GDM1 (cell line): ENCODE data around the gene CTNNA1.
"Not testable (repeated sequence)": the region's sequence is repeated elsewhere in the genome, so short reads cannot be mapped to it uniquely, and the experiment has no call there.

ENCODE experiments used
- DNase-seq: peaks from one replicate; lab custom pipeline; 2025; lab: John Stamatoyannopoulos, UW

CTNNA1 gene

DNA sequence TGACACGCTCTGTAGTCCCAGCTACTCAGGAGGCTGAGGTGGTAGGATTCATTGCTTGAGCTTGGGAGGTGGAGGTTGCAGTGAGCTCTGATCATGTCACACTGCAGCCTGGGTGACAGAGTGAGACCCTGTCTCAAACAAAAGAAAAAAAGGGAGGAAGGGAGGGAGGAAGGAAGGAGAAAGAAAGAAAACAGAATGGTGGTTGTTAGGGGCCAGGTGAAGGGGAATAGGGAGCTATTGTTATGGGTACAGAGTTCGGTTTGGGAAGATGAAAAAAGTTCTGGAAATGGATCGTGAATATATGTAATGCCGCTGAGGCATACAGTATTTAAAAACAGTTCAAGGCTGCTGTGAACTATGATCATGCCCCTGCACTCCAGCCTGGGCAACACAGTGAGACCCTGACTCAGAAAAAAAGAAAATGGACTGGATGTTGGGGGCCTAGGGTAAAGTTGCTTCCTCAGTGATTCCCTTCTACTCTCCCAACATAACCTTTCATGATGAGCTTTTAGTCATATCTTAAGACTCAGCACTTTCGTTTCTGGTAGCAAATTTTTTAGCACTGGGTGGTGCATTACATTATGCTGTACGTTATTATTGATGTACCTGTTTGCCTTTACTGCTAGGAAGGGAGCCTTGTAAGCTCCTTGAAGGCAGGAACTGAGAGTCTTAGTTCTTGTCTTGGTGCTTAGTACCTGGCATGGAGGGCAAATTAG, 4.0 kb downstream of the CTNNA1 start:
- no peak for DNase-seq

GRCh38 chr5:138760448-138761110, 7.4 kb downstream of the CTNNA1 start:
- DNase-seq, result no peak

GRCh38 chr5:138761115-138761514, 7.9 kb downstream of the CTNNA1 start:
- not testable (repeated sequence) for DNase-seq

- not testable (repeated sequence) for DNase-seq
These were observed 8.4 kb downstream of the CTNNA1 start for GRCh38 chr5:138761670-138762069.

DNA sequence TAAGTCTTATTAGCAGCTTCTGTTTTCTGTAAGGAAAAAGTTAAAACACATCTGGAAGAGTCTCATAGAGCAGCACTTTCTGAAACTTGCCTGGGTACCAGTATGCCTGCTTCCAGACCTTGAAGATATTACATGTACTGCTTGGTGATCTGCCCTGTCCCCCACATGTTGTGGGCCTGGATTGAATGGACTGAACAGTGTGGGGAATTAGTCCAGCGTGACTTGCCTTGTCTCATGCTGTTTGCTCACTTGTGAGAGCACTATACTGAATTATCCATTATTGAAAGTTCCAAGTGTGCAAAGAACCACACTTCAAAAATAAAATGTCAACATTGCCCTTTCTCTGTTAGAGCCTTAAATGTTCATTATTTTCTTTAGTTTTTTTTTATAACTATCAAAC, 8.9 kb downstream of the CTNNA1 start:
- no peak for DNase-seq

GRCh38 chr5:138763037-138763778, 10.0 kb downstream of the CTNNA1 start:
- DNase-seq, result no peak

- no peak for DNase-seq
These were observed 17.1 kb downstream of the CTNNA1 start for GRCh38 chr5:138770291-138770690.

DNA sequence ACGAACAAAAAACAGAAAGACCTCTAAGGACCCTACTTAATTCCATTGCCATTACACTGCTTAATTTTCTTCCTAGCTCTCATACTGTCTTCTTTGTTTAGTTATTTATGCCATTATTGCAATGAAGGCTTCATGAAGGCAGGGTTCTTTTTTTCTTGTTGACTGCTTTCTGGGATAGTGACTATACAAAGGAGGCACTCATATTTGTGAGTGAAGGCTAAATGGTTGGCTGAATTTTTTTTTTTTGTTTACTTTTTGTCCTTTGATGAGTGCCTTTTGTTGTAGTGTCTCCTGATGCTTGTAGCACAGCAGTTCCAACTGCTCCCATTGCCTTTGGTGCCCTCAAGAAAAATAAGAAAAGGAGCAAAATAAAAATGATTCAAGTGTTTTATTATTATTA, 17.8 kb downstream of the CTNNA1 start:
- DNase-seq, result no peak

GRCh38 chr5:138772986-138773594, 19.9 kb downstream of the CTNNA1 start:
- no peak for DNase-seq

DNA sequence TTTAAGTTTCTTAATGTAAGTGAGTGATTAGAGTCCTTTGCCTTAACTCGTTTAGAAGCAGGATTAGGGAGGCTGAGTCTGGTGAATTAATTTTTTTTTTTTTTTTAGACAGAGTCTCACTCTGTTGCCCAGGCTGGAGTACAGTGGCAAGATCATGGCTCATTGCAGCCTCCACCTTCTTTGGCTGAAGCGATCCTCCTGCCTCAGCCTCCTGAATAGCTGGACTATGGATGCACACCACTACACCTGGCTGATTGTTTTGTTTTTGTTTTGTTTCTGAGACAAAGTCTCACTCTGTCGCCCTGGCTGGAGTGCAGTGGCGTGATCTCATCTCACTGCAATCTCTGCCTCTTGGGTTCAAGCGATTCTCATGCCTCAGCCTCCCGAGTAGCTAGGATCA, 20.4 kb downstream of the CTNNA1 start:
- DNase-seq, result not testable (repeated sequence)

GRCh38 chr5:138775034-138775433, 21.8 kb downstream of the CTNNA1 start:
- no peak for DNase-seq

DNA sequence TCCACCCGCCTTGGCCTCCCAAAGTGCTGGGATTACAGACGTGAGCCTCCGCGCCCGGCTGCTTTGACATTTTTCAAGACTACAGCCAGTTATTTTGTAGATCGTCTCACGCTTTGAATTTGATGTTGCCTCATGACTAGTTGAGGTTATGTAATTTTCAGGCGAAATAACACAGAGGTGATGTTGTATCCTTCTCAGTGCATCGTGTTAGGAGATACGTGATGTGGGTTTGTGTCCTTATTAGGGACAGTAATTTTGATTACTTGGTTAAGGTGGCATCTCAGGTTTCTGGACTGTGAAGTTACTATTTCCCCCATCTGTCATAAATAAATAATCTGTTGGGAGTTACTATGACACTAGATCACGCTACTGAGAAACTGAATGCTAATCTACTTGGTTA, 25.0 kb downstream of the CTNNA1 start:
- DNase-seq, result no peak

DNA sequence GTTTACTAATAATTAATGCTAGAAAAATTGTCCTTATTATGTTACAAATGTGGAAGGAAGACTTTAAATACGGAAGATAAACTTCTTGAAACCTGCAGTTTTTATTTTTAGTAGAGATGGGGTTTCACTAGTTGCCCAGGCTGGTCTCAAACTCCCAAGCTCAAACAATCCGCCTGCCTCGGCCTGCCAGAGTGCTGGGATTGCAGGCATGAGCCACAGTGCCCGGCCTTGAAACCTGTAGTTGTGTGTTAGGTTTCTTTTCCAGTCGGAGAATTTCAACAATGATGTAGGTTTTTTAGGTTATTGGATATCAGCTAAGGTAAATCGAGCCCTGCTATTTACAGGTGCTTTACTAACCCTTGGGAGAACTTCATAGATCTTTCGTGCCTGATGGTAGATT, 30.8 kb downstream of the CTNNA1 start:
- DNase-seq, result no peak

DNA sequence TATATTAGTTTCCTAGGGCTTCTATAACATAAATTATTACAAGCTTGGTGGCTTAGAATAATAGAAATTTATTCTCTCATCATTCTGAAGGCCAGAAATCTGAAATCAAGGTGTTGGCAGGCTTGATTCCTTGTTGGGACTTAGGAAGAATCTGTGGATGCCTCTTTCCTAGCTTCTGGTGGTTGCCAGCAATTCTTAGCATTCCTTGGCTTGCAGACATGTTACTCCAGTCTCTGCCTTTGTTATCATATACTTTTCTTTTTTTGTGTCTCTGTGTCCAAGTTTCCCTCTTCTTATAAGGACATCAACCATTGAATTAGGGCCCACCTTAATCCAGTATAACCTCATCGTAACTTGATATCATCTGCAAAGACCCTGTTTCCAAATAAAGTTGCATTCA, 31.4 kb downstream of the CTNNA1 start:
- no peak for DNase-seq

DNA sequence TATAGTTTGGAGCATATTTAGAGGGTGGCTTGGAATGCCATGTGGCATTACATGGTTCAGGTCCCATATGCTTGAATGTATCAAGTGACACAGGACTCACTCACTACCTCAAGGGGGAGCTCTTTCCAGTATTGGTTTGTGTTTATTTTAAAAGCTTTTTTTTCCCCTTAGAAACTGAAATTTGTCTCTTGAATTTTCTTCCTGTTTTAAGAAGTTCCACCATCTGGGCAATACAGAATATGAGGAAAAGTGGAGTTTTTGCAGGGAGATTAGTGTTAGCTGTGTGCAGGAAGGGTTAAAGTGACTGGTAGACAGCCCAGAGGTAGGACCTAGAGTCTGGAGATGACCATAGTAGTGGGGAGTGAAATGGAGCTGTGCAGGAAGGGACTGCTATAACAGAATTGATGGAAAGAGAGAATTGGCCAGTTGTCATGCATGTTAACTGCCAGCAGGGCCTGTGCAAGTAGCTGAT, 36.6 kb downstream of the CTNNA1 start:
- peak; percentile 6 for DNase-seq

DNA sequence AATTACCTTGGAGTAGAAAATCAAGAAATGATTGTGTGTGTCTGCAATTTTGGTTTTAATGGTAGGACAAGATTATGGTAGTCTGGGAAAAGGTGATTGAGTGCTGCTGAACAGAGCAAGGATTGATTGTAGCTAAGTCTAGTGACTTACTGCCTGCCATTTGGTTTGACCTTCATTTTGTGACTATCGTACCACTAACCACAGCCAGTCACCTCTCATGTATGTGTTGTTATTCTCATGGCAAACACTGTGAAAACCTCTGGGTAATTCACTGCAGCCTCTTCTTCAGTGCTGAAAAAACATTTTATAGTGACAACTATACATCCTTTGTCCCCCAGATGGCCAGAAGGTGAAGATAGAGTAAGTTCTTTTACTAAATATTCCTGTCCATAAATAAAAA, 37.5 kb downstream of the CTNNA1 start:
- DNase-seq, result no peak

DNA sequence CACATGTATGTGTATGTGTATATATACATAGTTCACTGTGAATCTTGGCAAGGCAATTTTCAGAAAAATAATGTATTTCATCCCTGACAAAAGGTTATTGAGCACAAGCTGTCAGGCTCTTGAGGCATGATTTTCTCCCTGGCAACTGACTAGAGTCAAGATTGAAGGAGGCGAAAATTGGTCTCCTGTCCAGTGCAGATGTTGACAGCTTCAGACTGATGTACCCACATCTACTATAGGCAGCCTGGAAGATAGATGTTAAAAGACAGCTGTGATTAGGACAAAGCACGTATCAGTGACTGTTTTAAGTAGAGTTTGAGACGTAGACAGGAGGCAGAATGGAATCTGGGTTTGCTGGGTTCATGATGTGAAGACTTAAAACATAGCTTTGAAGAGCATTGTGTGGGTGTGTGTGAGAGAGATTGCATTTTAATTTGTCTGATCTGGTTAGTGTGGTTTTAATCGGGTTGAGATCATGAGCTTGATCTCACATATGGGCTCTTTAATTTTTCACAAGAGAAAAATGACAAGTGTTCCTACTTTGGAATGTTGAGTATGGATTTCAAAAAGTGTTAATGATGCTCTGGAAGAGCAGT, 39.1 kb downstream of the CTNNA1 start:
- no peak for DNase-seq

DNA sequence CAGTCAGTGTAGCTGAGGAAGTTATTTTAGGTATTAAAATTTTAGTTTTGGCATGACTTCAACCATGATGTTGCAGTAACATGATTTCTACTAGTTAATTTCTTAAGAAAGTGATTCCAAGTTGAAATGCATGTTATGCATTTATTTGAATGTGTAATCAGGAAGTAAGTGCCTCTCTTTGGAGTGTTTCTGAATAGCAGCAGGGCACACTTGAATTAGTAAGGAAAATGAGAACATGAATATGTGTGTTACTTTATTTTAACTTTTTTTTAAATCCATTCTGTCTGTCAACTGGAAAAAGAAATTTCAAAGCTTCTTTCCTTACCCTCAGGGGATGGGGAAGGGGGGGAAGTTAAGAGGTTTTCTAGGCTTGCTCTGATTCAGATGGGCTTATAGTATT, 40.4 kb downstream of the CTNNA1 start:
- DNase-seq, result no peak

DNA sequence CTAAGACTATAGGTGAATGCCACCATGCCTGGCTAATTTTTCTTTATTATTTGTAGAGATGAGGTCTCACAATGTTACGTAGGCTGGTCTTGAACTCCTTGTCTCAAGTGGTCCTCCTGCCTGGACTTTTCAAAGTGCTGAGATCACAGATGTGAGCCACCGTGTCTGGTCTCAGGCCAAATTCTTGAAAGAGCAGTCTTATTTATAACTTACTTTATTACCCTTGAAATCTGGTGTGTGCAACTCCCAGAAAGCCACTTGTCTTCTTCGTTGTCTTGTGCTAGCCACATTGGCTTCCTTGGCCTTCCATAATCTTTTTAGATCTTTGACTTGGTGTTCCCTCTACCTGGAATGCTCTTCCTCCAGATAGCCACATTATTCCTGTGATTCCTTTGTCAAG, 50.1 kb downstream of the CTNNA1 start:
- no peak for DNase-seq

DNA sequence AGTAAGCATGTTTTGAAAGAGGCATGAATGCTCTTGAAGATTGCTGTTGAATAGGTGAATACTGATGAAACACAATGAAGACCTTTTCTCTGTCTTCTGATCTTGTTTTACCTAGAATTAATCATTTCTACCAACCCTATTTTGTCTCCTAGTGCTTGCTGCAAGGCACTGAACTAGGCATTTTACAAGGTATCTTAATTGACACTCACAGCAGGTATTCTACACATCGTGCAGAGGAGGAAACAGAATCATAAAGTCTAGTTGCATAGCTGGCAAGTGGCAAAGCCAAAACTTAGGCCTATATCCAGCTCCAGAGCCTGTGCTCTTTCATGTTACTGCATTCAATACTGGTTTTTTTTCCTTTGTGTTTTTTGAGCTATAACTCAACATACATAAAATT, 50.7 kb downstream of the CTNNA1 start:
- no peak for DNase-seq

DNA sequence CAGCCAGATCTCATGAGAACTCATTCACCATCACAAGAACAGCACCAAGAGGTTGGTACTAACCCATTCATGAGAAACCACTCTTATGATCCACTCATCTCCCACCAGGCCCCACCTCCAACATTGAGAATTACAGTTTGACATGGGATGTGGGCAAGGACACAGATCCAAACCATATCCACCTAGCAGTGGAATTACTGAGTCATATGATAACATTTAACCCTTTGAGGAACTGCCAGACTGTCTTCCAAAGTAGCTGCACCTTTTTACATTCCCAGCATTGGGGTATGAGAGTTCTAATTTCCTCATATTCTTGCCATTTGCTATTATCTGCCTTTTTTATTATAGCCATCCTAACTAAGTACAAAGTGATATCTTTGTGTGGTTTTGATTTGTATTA, 51.9 kb downstream of the CTNNA1 start:
- no peak for DNase-seq

- DNase-seq, result peak; percentile 37
These were observed 54.0 kb downstream of the CTNNA1 start for GRCh38 chr5:138807182-138807581.
